CD4-positive, alpha-beta T cell (primary cell): ENCODE results near the gene SMIM12. TPM values are rescaled to one million over a fixed set of nuclear protein-coding genes. Genes with fewer than 3 reads are reported as not detected.

Experiments used
- ATAC-seq: fragments of 200-7000 bp; cut with Tn5 transposase; one replicate; pipeline ENCODE4 v1.10.0; 2022; ENCODE audit warnings: mild to moderate bottlenecking; ENCODE audit not compliant: poor library complexity
- CTCF ChIA-PET: fragments of 350-600 bp; sonication (Branson Sonifier 250); formaldehyde crosslinking; loops from one replicate; lab custom pipeline; 2021; ENCODE audit warnings: antibody characterized with exemption, inconsistent platforms; lab: Charles Lee
- POLR2A ChIA-PET: fragments of 350-600 bp; sonication (Branson Sonifier 250); formaldehyde crosslinking; loops from one replicate; lab custom pipeline; 2021; ENCODE audit warnings: antibody characterized with exemption, inconsistent platforms; lab: Charles Lee
- DNase-seq, 14 experiments: peaks; one replicate each; pipeline ENCODE4 v3.0.0-alpha.2; 2013 to 2020; ENCODE audit warnings: mixed read lengths in 2 of 14
- H3K27ac ChIP-seq, 2 donors: one replicate each; pipeline versions ENCODE4 v1.5.1 to v1.7.0; 2013; ENCODE audit warnings: low read length in 2 of 2, low read depth in 1 of 2, mild to moderate bottlenecking in 1 of 2
- H3K27me3 ChIP-seq, 2 experiments: 1 replicate in 1 of 2; 2 replicates in 1 of 2; pipeline versions ENCODE4 v1.6.1 to v1.7.0; 2013; ENCODE audit warnings: low read length in 2 of 2, control low read depth in 1 of 2, mild to moderate bottlenecking in 1 of 2, moderate library complexity in 1 of 2; ENCODE audit not compliant: insufficient read depth in 2 of 2, control insufficient read depth in 1 of 2
- H3K36me3 ChIP-seq: one replicate; pipeline ENCODE4 v1.6.1; 2013; ENCODE audit warnings: low read length, control low read depth; ENCODE audit not compliant: insufficient read depth
- H3K4me1 ChIP-seq: one replicate; pipeline ENCODE4 v1.6.1; 2013; ENCODE audit warnings: low read length, control low read depth; ENCODE audit not compliant: insufficient read depth
- H3K4me3 ChIP-seq: one replicate; pipeline ENCODE4 v1.5.1; 2013; ENCODE audit warnings: mild to moderate bottlenecking, low read length, moderate library complexity
- H3K9me3 ChIP-seq, 2 experiments: 1 replicate in 1 of 2; 2 replicates in 1 of 2; pipeline versions ENCODE4 v1.6.1 to v1.7.0; 2013; ENCODE audit warnings: low read length in 2 of 2, mild to moderate bottlenecking in 2 of 2, control low read depth in 1 of 2, moderate library complexity in 1 of 2; ENCODE audit not compliant: control insufficient read depth in 1 of 2, insufficient read depth in 1 of 2
- H3K27ac Mint-ChIP-seq: one replicate; pipeline ENCODE4 v1.8.0; 2020; ENCODE audit warnings: mixed read lengths
- H3K27me3 Mint-ChIP-seq: one replicate; pipeline ENCODE4 v1.8.0; 2021; ENCODE audit warnings: mixed read lengths
- H3K36me3 Mint-ChIP-seq: one replicate; pipeline ENCODE4 v1.8.0; 2021; ENCODE audit warnings: low read depth, mixed read lengths
- H3K4me1 Mint-ChIP-seq: one replicate; pipeline ENCODE4 v1.8.0; 2021; ENCODE audit warnings: low read depth, mixed read lengths
- H3K4me3 Mint-ChIP-seq: one replicate; pipeline ENCODE4 v1.8.0; 2020; ENCODE audit warnings: mild to moderate bottlenecking, mixed read lengths
- H3K9me3 Mint-ChIP-seq: one replicate; pipeline ENCODE4 v1.8.0; 2020; ENCODE audit warnings: mixed read lengths
- CTCF ChIP-seq: fragments of 200-600 bp; IDR thresholded peaks from one replicate; pipeline ENCODE4 v1.8.0; 2022; ENCODE audit warnings: antibody characterized with exemption, mild to moderate bottlenecking
- intact Hi-C, 2 experiments: fragments of 100-400 bp; cut with DNase I in 1 of 2; cut with micrococcal nuclease in 1 of 2; formaldehyde crosslinking; loops; one replicate each; pipeline versions ENCODE4 v1.15.1 to v1.9.0; 2023 to 2025; cut with DNase I, micrococcal nuclease
- total RNA-seq, 174 experiments: library from RNA in 2 of 174; stranded (reverse) in 2 of 174; gene quantifications; one replicate each; pipeline ENCODE4 v1.2.3 and lab custom pipeline; 2021 to 2026

Gene SMIM12
- total RNA-seq, 2 experiments from 2014 or later: 43.0 to 44.6 TPM

- ATAC-seq (no peak), DNase-seq (no peak)
- Histone ChIP-seq H3K9me3 (peaks cover 0 to 5% of the 10 kb centered on the region in 2 experiments), H3K27ac (no peak overlapping the region), H3K4me3 (no peak overlapping the region), H3K4me1 (no peaks in the 10 kb centered on the region), H3K36me3 (no peaks in the 10 kb centered on the region), H3K27me3 (no peaks in the 10 kb centered on the region)
- H3K36me3 Mint-ChIP-seq: no peaks in the 10 kb centered on the region
- peaks cover 23% of the 10 kb centered on the region for H3K27me3 Mint-ChIP-seq
- H3K27ac Mint-ChIP-seq: no peak overlapping the region
- intact Hi-C loops: no loop called here
- ChIA-PET POLR2A (no interaction called here), CTCF (no interaction called here)
- no peak overlapping the region for H3K4me3 Mint-ChIP-seq
- no peak for TF ChIP-seq CTCF
- H3K4me1 Mint-ChIP-seq: no peaks in the 10 kb centered on the region
- H3K9me3 Mint-ChIP-seq: no peaks in the 10 kb centered on the region
These were observed 40.4 kb upstream of the SMIM12 start for GRCh38 chr1:34899906-34900305.

GRCh38 chr1:34899471-34899870, 39.9 kb upstream of the SMIM12 start:
- Histone ChIP-seq H3K27me3 (no peaks in the 10 kb centered on the region), H3K9me3 (peaks cover 0 to under 1% of the 10 kb centered on the region in 2 experiments), H3K36me3 (no peaks in the 10 kb centered on the region), H3K4me3 (no peak overlapping the region), H3K27ac (no peak overlapping the region), H3K4me1 (no peaks in the 10 kb centered on the region)
- Mint-ChIP-seq H3K4me1 (no peaks in the 10 kb centered on the region), H3K27ac (no peak overlapping the region), H3K9me3 (no peaks in the 10 kb centered on the region), H3K27me3 (peaks cover 23% of the 10 kb centered on the region), H3K36me3 (no peaks in the 10 kb centered on the region), H3K4me3 (no peak overlapping the region)
- CTCF ChIA-PET: interaction anchor here (0.7 kb wide), 1 partner anchor 739 kb away, joined by 4 read pairs; no protein-coding TSS in a partner anchor
- DNase-seq (no peak), ATAC-seq (no peak)
- no peak for TF ChIP-seq CTCF
- intact Hi-C loops: no loop called here
- POLR2A ChIA-PET: no interaction called here

- intact Hi-C loops: no loop called here
- peaks cover 19% of the 10 kb centered on the region for H3K27me3 Mint-ChIP-seq
- no peaks in the 10 kb centered on the region for H3K9me3 Mint-ChIP-seq
- no peaks in the 10 kb centered on the region for H3K4me1 Mint-ChIP-seq
- Histone ChIP-seq H3K27ac (no peak overlapping the region), H3K4me3 (no peak overlapping the region), H3K36me3 (no peaks in the 10 kb centered on the region), H3K4me1 (no peaks in the 10 kb centered on the region), H3K9me3 (peaks cover 0 to 1% of the 10 kb centered on the region in 2 experiments), H3K27me3 (no peaks in the 10 kb centered on the region)
- no peak for ATAC-seq
- no peak for TF ChIP-seq CTCF
- no peak overlapping the region for H3K4me3 Mint-ChIP-seq
- POLR2A ChIA-PET: interaction anchor here (0.6 kb wide), 1 partner anchor 518 kb away, joined by 3 read pairs; no protein-coding TSS in a partner anchor
- H3K36me3 Mint-ChIP-seq: no peaks in the 10 kb centered on the region
- H3K27ac Mint-ChIP-seq: no peak overlapping the region
- DNase-seq: no peak
- CTCF ChIA-PET: no interaction called here
These were observed 38.8 kb upstream of the SMIM12 start for GRCh38 chr1:34898330-34898761.
